T-helper 9 cell (primary cell): ENCODE results near the gene WWOX.

Experiments used
- DNase-seq: peaks from one replicate; pipeline ENCODE4 v3.0.0-alpha.2; 2020

The WWOX gene

GRCh38 chr16:78106686-78107085 is 7.2 kb downstream of the WWOX start:
- DNase-seq, result no peak

DNA sequence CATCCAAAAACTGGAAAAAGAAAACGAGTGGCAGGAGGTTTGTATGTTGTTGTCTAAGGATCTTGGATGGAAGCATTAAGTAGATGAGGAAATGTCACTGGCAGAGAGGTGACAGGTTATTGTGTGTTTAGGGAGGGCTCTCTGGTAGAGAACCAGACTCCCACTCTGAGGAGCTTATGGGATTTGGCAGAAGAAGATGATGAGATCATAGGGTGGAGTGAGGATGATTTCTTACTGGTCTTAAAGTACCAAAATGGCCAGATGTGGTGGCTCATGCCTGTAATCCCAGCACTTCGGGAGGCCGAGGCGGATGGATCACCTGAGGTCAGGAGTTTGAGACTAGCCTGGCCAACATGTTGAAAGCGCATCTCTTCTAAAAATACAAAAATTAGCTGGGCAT is 9.0 kb downstream of the WWOX start:
- no peak for DNase-seq

DNA sequence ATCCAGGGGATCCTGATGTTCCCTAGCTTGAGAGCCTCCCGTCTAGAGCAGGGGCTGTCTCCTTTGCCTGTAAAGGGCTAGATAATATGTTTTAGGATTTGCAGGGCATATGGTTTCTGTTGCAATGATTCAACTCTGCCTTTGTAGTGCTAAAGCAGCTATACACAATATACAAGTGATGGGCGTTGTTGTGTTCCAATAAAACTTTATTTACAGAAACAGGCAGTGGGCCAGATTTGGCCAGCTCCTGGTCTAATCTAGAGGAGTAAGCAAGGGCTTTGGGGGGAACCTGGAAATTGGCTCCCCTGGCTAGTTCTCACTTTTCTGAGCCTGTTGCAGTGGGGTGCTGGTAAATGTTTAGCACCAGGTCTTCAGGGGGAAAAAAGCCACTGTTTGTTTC is 13.8 kb downstream of the WWOX start:
- DNase-seq, result no peak

- DNase-seq, result no peak
Measured at GRCh38 chr16:78115659-78116058, 16.2 kb downstream of the WWOX start.

DNA sequence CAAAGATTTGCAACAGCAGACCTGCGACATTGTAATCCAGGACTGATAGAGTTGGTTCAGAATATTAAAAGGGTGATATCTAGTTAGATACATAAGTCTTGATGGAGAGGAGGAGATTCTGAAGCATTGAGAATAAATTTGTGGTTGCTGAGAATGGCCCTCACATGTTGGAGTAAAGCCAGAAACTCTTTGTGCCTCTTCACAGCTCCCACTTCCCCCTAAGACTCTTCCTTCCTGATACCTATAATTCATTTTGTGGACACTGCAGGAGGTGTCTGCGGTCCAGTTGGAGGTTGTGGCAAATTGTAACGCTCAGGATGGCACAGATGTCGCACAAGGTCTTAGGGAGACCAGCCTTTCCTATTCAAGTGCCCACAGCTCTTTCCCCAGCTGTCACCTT is 17.5 kb downstream of the WWOX start:
- no peak for DNase-seq

DNA sequence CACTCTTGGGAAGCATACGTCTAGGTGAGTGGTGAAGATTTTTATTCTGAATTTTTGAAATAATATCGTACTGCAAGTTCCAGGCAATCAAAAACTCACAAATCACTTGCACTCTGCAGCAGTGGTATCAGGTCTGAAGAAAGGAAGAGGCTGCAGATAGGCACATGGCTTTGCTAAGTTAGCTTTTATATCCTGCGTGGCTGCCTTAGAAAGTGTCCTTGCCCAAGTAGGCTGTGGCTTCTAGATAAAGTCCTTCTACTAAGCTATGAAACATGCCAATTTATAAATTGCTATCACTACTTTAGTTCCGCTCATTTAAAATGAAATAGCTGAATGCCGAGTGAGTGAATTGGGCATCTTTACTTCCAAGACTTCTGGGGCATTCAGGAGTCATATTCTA is 17.9 kb downstream of the WWOX start:
- no peak for DNase-seq

DNA sequence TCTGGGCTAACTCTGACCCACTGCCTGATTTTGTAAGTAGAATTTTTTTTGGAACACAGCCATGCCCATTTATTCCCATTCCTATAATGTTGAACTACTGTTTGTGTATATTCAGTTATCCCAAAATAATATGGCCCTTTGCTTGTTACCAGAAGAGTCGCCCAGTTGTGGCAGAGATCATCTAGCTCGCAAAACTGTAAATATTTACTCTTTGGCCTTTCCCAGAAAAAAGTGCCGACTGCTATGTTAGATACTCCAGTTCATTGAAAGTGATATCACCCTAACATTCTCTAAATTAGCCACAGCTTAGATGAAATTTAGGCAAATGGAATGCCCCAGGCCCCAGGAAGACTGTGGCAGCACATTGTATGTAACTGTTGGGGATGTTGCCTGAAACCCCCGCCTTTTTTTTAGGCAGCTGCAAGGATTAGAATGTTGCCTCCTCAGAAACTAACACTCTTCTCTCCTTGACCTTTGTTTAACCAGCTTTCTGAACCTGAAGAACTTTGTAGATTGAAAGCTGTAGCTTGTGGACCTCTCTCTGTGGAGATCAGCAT is 19.1 kb downstream of the WWOX start:
- DNase-seq, result no peak

DNA sequence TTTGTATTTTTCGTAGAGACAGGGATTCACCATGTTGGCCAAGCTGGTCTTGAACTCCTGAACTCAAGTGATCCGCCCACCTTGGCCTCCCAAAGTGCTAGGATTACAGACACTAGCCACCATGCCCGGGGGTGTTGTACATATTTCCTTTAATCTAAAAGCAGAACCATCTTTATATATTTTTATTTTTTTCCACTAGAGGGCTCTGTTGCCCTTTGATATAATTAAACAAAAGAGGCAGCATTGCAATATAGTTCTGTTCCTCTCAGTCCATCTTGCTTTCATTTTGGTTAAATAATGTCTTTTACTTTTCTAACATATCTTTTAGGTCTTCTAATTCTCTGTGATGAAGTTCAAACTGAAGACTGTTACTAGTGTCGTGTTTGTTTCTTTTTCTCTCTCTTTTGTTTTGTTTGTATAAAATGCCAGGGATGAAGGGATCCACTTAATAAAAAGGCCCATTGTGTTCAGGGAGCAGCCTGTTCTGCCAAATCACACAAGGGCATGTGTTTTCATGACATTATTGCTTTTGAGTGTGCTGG is 23.4 kb downstream of the WWOX start:
- DNase-seq, result no peak

DNA sequence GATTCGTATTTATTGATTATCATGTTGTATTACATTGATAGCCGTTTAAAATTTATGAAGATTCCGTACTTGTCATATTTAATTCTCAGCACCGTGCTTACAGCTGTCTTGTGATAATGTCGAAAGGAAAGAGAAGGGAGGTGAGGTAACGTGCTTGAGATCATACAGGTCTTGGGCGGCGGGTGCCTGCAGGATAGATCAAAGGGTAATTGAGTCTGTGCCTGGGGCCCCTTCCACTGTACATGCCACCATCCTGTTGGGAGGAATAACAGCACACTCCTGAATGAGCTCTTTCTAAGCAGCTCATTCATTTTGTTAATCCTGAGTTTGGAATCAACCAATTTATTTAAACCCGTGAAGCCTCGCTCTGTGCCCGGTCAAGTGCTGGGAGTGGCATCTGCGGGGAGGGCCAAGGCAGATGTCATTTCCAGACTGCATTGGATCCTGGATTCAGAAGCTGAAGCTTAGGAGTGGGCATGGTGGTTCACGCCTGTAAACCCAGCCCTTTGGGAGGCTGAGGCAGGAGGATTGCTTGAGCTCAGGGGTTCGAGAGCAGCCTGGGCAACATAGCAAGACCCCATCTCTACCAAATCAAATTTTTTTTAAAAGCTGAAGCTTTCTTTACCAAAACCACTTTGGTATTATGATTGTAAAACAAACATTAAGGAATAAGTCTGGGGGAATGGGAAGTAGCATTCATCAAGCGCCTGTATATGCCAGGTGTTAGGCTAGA is 25.8 kb downstream of the WWOX start:
- DNase-seq, result no peak

GRCh38 chr16:78126662-78127061 is 27.2 kb downstream of the WWOX start:
- no peak for DNase-seq

DNA sequence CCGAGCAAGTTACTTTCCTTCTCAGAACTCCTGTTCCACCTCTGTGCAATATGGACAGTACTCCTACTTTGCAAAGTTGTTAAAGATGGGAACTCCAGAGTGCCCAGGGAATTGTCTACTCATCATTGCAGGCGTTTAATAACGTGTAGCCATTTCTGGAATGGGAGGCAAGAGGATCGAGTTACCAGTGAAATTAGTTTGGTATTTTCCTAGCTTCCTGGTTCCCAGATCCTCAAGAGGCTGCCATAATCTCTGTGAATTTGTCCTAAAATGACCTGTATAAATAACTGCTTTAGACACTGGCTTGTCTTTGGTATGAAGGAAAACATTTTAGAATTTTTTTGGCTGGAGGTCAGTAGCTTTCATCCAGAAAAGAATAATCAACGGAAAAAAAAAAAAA is 27.7 kb downstream of the WWOX start:
- no peak for DNase-seq

- no peak for DNase-seq
Measured at GRCh38 chr16:78128913-78129312, 29.5 kb downstream of the WWOX start.

- no peak for DNase-seq
Measured at GRCh38 chr16:78129349-78129748, 29.9 kb downstream of the WWOX start.

DNA sequence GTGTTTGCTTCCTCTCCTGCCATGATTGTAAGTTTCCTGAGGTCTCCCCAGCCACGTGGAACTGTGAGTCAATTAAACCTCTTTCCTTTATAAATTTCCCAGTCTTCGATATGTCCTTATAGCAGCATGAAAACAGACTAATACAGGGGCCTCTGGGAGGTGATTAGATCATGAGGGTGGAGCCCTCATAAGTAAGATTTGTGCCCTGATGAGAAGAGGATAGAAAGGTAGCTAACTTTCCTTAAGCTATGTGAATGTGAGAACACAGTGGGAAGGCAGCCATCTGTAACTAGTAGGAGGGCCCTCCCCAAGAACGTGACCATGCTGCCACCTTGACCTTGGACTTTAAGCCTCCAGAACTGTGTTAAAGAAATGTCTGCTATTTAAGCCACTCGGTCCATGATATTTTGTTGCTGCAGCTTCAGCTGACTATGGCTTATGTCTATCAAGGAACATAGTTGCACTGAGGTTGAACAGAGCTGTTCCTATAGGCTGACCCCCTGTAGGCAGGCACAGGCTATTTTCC is 30.7 kb downstream of the WWOX start:
- DNase-seq, result no peak

- no peak for DNase-seq
Measured at GRCh38 chr16:78130950-78131349, 31.5 kb downstream of the WWOX start.

DNA sequence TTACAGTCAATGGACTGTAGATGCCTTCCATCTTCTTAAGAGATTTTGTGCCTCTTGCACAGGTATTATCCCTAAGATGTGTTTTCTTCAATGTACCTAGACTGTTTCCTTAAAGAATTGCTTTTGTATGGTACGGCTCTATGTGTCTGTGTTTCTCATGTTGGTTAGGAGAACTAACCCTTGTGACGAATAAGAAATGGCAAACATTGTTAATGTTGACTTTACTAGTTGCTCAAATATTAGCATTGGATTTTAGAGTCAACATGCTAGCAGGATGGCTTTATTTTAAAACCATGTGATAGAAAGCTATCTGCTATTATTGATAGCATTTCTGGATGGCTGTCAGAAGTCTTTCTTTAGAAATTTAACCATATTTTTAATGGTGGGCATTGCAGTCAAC is 34.5 kb downstream of the WWOX start:
- no peak for DNase-seq

GRCh38 chr16:78134944-78135619 is 35.6 kb downstream of the WWOX start:
- no peak for DNase-seq

DNA sequence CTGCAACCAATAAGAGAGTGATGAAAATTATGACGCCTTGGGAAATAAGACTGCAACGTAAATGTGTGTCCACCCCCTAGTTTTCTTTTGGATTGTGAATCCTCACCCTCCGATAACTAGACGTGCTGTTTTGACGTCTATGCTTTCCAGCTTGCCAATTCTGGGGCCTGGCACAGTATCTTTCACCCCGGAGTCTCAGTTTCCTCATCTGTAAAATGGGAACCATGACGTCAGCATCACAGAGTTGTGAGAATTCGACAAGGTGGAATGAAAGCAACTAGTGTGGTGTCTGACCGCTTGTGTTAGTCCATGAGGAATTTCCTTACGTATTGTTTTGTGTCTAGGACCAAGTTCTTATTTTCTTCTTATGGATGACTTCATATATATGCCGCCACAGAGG is 37.7 kb downstream of the WWOX start:
- DNase-seq, result no peak

DNA sequence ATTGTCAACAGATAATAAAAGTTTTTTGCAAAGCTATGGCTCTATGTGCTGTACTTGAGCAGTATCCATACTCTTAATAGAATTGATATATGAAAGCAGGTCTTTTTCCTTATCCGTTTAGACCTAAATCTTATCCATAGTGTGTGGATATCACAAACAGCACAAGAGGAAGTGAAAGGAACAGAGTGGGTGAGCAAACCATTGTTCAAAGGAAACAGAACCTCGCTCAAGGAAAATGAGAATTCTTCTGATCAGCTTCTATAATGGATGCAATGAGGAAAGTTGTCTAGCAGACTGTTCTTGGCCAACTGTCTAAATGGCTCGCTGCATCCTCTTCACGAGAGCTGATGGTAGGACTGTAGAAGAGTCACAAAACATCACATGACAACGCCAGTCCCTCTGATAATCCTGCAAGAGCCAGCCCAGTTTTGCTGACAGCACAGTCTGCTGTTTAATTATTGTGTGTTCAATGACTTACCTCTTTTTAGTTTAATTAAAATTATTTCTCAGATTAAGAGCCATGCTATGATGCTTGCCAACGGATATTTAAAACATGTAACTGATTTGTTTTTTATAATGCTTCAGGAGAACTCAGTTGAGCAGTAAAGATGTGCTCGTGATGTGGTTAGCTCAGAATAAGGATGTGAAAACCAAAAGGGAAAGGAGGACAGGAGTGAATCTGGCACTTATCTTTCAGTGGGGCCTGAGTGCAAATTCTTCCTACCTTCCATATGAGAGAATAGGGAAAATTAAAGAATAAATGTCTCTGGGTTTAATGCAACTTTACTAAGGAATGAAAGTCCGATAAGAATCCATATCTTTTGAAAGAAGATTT is 38.5 kb downstream of the WWOX start:
- DNase-seq, result no peak

- no peak for DNase-seq
Measured at GRCh38 chr16:78140818-78141466, 41.5 kb downstream of the WWOX start.

GRCh38 chr16:78142788-78143187 is 43.3 kb downstream of the WWOX start:
- DNase-seq, result no peak

DNA sequence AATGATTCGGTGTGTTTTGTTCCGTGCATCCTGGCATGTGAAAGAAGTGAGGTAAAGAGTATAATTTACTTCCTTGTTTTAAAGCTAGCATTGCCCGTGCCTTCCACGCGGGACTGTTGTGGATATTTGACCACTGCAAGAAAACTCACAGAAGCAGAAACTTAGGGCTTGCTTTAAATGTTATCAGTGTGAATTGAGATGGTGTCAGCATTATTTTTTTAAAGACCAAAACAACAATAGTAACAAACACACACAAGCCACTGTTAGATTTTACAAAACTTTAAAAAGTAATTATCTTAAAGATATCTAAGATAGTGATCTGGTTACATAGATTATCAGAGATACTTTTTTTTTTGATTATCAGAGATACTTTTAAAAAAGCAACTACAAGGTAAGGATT is 47.4 kb downstream of the WWOX start:
- DNase-seq, result no peak
